GM23338 (cell line): ENCODE measurements around the gene BCAR3. TPM values are rescaled to one million over a fixed set of nuclear protein-coding genes. Genes with fewer than 3 reads are reported as not detected.

ENCODE experiments used
- ATAC-seq: fragments of 200-7000 bp; cut with Tn5 transposase; 3 replicates; pipeline ENCODE4 v1.9.1; 2020
- DNase-seq: peaks from one replicate; pipeline ENCODE4 v3.0.0-alpha.2; 2015; ENCODE audit warnings: low spot score
- H2AFZ ChIP-seq: fragments of 200-600 bp; sonication (generic); 2 replicates; pipeline ENCODE4 v1.8.0; 2016; ENCODE audit warnings: antibody characterized with exemption, mild to moderate bottlenecking, moderate library complexity
- H3F3A ChIP-seq: fragments of 200-600 bp; sonication (generic); replicated peaks from 2 replicates; pipeline ENCODE4 v1.8.0; 2017; ENCODE audit warnings: antibody characterized with exemption, mixed run types, low read depth
- H3K27ac ChIP-seq: fragments of 200-600 bp; sonication (generic); 2 replicates; pipeline ENCODE4 v1.6.1; 2016; ENCODE audit warnings: low read depth
- H3K27me3 ChIP-seq: fragments of 200-600 bp; sonication (generic); 2 replicates; pipeline ENCODE4 v1.8.0; 2016; ENCODE audit warnings: mild to moderate bottlenecking, mixed run types, moderate library complexity; ENCODE audit not compliant: insufficient read depth
- H3K36me3 ChIP-seq: fragments of 200-600 bp; sonication (generic); 2 replicates; pipeline ENCODE4 v1.8.0; 2016; ENCODE audit warnings: mild to moderate bottlenecking; ENCODE audit not compliant: insufficient read depth
- H3K4me1 ChIP-seq: fragments of 200-600 bp; sonication (generic); 2 replicates; pipeline ENCODE4 v1.8.0; 2016; ENCODE audit warnings: mild to moderate bottlenecking, moderate library complexity; ENCODE audit not compliant: insufficient read depth
- H3K4me2 ChIP-seq: fragments of 200-600 bp; sonication (generic); 2 replicates; pipeline ENCODE4 v1.7.1; 2017; ENCODE audit warnings: mixed run types
- H3K4me3 ChIP-seq: fragments of 200-600 bp; sonication (generic); 2 replicates; pipeline ENCODE4 v1.6.1; 2016; ENCODE audit warnings: mixed run types
- H3K79me2 ChIP-seq: fragments of 200-600 bp; sonication (generic); replicated peaks from 2 replicates; pipeline ENCODE4 v1.8.0; 2017; ENCODE audit warnings: mild to moderate bottlenecking; ENCODE audit not compliant: insufficient read depth
- H3K9me2 ChIP-seq: fragments of 200-600 bp; sonication (generic); 2 replicates; pipeline ENCODE4 v1.8.0; 2017; ENCODE audit not compliant: insufficient read depth
- H4K20me1 ChIP-seq: fragments of 200-600 bp; sonication (generic); replicated peaks from 2 replicates; pipeline ENCODE4 v1.8.0; 2017; ENCODE audit warnings: mild to moderate bottlenecking; ENCODE audit not compliant: insufficient read depth
- H3K27ac Mint-ChIP-seq: 2 replicates; pipeline ENCODE4 v1.8.0; 2020; ENCODE audit warnings: inconsistent platforms, mild to moderate bottlenecking, moderate library complexity, mixed read lengths
- H3K27me3 Mint-ChIP-seq: 3 replicates; pipeline ENCODE4 v1.8.0; 2022; ENCODE audit warnings: low read depth, mild to moderate bottlenecking, moderate library complexity, mixed read lengths, inconsistent platforms; ENCODE audit not compliant: insufficient read depth, poor library complexity
- H3K36me3 Mint-ChIP-seq: 3 replicates; pipeline ENCODE4 v1.8.0; 2021; ENCODE audit warnings: low read depth, mild to moderate bottlenecking, inconsistent platforms, moderate library complexity, mixed read lengths
- H3K4me1 Mint-ChIP-seq: 3 replicates; pipeline ENCODE4 v1.8.0; 2020; ENCODE audit warnings: mild to moderate bottlenecking, inconsistent platforms, mixed read lengths
- H3K4me3 Mint-ChIP-seq: 3 replicates; pipeline ENCODE4 v1.8.0; 2021; ENCODE audit warnings: moderate library complexity, mild to moderate bottlenecking, inconsistent platforms, mixed read lengths
- H3K9me3 Mint-ChIP-seq: 3 replicates; pipeline ENCODE4 v1.8.0; 2020; ENCODE audit warnings: moderate library complexity, mild to moderate bottlenecking, inconsistent platforms, mixed read lengths
- CTCF ChIP-seq, 2 experiments: fragments of 200-600 bp in 1 of 2; sonication (generic) in 1 of 2; conservative IDR thresholded peaks; 2 replicates each; pipeline versions ENCODE4 v1.5.1 to v1.6.1; 2016 to 2017; ENCODE audit warnings: antibody characterized with exemption in 2 of 2, low read depth in 2 of 2, mild to moderate bottlenecking in 2 of 2, moderate library complexity in 1 of 2
- EZH2 ChIP-seq: fragments of 200-600 bp; sonication (generic); IDR thresholded peaks from one replicate; pipeline ENCODE4 v1.8.0; 2017; ENCODE audit warnings: antibody characterized with exemption, mild to moderate bottlenecking, low read depth; ENCODE audit not compliant: unreplicated experiment
- JUNB ChIP-seq: IDR thresholded peaks from one replicate; pipeline ENCODE4 v1.6.1; 2016; ENCODE audit warnings: antibody characterized with exemption; ENCODE audit not compliant: unreplicated experiment
- POLR2AphosphoS5 ChIP-seq: IDR thresholded peaks from 2 replicates; pipeline ENCODE4 v1.6.1; 2016; ENCODE audit warnings: antibody characterized with exemption, low read depth
- ZNF114 ChIP-seq: fragments of 250-450 bp; sonication (Bioruptor Pico); IDR thresholded peaks from 2 replicates; pipeline ENCODE4 v1.5.0; 2020; ENCODE audit warnings: mild to moderate bottlenecking, moderate library complexity
- ZNF462 ChIP-seq: fragments of 250-450 bp; sonication (Bioruptor Pico); IDR thresholded peaks from 2 replicates; pipeline ENCODE4 v1.5.0; 2020; ENCODE audit warnings: mild to moderate bottlenecking, moderate library complexity
- polyA plus RNA-seq: library from polyadenylated mRNA; unstranded; fragments of >200 nt; fragmentation: Nextera tagmentation; extraction: Ambion mirVana; gene quantifications from 2 replicates; pipeline ENCODE4 v1.2.1, GENCODE V29; 2016
- total RNA-seq: library from RNA; depleted of rRNA; stranded (reverse); fragments of >200 nt; shearing (Covaris generic); gene quantifications from 2 replicates; pipeline ENCODE4 v1.2.3, GENCODE V29; 2014

BCAR3 gene
- total and polyA plus RNA-seq, 2 experiments from 2014 or later, result 5.5 to 9.7 TPM

- peaks cover 6% of the 10 kb centered on the region; the same call in 2 of the 3 replicates for H3K36me3 Mint-ChIP-seq
Observed at GRCh38 chr1:93676427-93676826, 5.2 kb downstream of the BCAR3 start.

More at GRCh38 chr1:93676427-93676826, 5.2 kb downstream of the BCAR3 start:
- 0 out of 2 replicates have a peak, but pooled peaks cover 2% of the 10 kb centered on the region for H4K20me1 ChIP-seq
- H3K79me2 ChIP-seq, result peaks cover 34% of the 10 kb centered on the region
- ATAC-seq, result no peak
- Mint-ChIP-seq H3K9me3 (no peaks in the 10 kb centered on the region), H3K27me3 (peaks cover 15% of the 10 kb centered on the region), H3K27ac (no peak overlapping the region), H3K4me1 (peaks cover 33% of the 10 kb centered on the region), H3K4me3 (no peak overlapping the region)
- H2AFZ ChIP-seq, result no peak overlapping the region
- H3K4me3 ChIP-seq, result no peak overlapping the region
- H3K9me2 ChIP-seq, result no peaks in the 10 kb centered on the region
- H3K27me3 ChIP-seq, result peaks cover 13% of the 10 kb centered on the region
- TF ChIP-seq POLR2AphosphoS5 (no peak), ZNF114 (CRISPR knock-in tag) (no peak), EZH2 (no peak), CTCF (conservative IDR thresholded peaks at IDR 0.05; ENCODE audit: low read depth in 2 of 2) (no peak), ZNF462 (CRISPR knock-in tag) (no peak), JUNB (no peak)
- DNase-seq, result no peak
- no peak overlapping the region for H3K4me2 ChIP-seq
- no peaks in the 10 kb centered on the region for H3F3A ChIP-seq
- H3K4me1 ChIP-seq, result peaks cover 9% of the 10 kb centered on the region
- no peak overlapping the region for H3K27ac ChIP-seq
- H3K36me3 ChIP-seq, result peaks cover 8% of the 10 kb centered on the region
